HK-2 (cell line): ENCODE data around the gene RPS19BP1.
"Not testable (repeated sequence)": the region's sequence is repeated elsewhere in the genome, so short reads cannot be mapped to it uniquely, and the experiment has no call there.

Source experiments
- DNase-seq: peaks from one replicate; pipeline ENCODE4 v3.0.0-alpha.2; 2018; ENCODE audit not compliant: unreplicated experiment

RPS19BP1 gene

GRCh38 chr22:39528681-39529486 lies 3.7 kb downstream of the RPS19BP1 start:
- DNase-seq = peak; percentile 90

DNA sequence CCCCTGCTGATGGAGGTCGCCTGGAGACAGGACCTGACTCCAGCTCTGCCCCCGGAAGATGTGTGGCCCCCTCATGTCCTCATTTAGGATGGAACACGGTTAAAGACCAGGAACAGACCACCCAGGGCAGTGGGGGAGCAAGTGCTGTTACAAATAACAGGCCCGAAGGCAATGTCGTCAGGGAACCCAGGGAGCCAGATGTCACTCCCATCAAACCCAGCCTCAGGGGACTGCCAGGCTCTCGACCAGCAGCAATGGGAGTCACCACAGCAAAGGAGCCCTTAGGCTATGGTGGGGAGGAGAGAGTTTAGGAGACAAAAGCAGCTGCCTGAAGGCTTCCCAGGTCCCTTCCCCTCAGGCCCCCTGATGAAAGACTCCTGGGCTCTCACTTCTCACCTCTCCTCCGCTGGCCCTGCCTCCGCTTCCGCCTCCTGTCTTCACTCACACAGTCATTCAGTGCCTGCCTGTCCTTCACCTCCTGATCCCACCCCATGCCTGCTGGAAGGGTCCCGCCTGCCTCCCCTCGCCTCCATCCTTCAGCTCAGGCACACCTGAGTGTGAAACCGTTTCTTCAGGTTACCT lies 4.4 kb downstream of the RPS19BP1 start:
- no peak for DNase-seq

DNA sequence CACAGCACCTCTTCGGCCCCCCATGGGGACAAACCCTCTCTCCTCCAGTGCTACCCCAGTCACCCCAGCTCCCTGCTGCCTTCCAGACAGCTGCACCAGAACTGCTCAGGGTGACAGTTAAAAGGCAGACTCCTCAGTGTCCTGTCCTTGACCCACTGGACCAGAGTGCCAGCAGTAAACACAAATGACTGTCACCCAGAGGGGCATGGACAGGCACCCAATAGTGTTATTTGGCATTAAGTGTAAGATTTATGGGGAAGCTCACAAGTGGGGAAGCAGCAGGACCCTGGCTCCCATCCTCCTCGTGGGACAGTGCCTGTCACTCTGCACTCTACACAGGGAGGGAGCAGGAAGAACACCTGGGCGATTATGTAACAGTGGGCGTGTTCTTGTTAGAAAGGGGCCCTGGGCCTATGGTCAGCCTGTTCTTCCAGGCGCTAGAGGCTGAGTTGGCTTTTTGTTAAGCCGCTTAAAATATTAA lies 5.0 kb downstream of the RPS19BP1 start:
- no peak for DNase-seq

DNA sequence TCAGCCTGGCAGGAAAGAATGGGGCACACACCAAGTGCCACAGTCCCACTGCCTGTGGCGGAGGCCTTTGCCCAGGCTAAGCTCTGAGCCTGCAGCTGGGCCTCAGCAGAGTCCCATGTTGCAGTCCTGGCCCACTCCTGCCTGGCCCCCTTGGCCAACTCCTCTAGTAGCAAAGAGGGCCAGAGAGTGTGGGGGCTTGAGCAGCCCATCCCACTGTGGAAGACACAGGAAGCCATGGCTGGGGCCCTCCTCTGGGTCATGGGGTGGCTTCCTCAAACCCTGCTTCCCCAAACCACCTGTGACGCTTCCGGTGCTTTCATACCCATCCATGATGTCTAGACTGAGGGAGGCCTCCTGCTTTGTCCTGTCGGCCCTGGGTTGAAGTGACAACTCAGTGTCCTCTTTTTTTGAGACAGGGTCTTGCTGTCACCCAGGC lies 5.8 kb downstream of the RPS19BP1 start:
- DNase-seq = no peak

DNA sequence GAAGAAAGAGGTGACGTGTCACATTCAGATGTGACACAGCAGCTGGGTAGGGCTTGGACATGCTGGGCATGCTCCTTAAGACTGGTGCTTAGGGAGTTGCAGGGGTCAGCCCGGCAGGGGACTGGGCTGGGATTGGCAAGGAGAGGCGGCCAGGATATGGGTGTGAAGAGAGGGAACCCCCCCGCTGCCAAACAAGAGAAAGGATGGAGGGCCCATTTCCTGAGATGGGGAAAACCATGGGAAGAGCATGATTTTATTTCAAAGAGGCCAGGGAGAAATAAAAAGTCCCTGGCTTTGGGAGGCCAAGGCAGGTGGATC lies 6.9 kb downstream of the RPS19BP1 start:
- DNase-seq = no peak

DNA sequence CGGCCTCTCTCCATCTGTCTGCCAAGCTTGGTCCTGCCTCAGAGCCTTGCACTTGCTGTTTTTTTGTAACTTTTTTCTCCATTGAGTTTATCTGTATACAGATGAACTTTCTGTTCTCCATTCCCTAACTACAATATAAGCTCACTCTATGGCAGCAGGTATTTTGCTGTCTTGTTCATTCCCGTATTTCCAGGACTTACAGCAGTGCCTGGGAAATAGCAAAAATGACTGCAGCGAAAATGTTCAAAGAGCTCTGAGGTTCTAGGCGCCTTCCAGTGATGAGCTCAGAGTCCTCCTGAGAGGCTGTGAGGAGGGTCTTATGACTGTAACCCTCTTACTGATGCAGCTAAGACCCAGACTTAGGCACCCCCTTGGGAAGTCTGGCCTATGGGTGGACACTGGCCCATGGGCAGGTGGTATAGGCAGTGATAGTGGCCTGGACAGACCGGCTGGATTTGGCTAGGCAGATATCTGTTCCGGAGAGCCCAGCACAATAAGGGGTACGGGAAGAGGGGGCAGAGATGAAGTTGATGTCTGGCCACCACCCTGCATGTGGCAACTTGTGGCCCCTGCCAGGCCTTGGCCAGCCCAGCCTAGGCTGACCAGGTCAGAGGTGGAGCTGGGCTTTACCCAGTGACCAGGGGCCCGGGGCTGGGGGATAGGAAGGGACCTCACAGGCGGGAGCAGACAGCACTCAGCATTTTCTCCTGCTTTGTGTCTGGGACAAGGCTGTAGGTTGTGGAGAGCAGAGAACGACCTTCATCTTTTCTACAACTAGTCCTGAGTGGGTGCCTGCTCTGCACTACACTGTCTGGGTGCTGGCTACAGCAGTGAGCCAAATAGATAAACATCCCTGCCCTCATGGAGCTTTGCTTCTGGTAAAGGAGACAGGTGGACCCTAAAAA lies 7.5 kb downstream of the RPS19BP1 start:
- no peak for DNase-seq

GRCh38 chr22:39524089-39524752 lies 8.3 kb downstream of the RPS19BP1 start:
- DNase-seq = no peak

DNA sequence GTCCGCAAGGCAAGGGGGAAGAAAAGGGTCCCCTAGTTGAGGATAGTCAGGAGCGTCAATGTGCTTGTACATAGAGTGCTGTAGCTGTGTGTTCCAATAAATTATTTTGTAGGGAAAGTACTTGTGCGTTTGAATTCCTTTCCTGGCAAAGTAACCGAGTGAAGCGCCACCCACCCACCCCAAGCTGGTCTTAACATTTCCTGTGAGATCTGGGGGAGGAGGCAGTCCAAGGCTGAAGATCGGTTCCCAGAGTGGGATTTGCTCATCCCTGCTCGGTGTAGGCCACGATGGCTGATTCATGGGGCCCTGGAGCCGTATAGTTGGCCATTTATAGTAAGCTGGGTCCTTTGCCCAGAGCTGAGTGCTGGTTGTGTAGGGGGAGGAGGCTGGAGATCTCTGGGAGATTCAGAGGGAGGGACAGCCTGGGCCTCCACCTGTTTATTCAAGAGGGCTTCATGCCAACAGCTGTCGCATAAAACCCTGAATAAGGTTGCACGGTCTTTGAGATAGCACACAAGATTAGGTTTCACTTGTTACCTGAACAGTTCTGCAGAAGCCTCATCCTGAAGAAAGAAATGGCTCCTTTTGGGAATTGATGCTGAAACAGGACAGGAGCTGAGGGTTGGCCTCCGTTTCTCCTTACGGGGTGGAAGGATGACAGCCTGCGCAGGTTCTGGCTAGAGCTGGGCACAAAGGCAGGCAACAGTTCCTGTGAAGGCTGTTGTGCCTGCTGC lies 9.8 kb downstream of the RPS19BP1 start:
- peak; percentile 52 for DNase-seq

- DNase-seq = not testable (repeated sequence)
These were observed 10.5 kb downstream of the RPS19BP1 start for GRCh38 chr22:39522091-39522490.

DNA sequence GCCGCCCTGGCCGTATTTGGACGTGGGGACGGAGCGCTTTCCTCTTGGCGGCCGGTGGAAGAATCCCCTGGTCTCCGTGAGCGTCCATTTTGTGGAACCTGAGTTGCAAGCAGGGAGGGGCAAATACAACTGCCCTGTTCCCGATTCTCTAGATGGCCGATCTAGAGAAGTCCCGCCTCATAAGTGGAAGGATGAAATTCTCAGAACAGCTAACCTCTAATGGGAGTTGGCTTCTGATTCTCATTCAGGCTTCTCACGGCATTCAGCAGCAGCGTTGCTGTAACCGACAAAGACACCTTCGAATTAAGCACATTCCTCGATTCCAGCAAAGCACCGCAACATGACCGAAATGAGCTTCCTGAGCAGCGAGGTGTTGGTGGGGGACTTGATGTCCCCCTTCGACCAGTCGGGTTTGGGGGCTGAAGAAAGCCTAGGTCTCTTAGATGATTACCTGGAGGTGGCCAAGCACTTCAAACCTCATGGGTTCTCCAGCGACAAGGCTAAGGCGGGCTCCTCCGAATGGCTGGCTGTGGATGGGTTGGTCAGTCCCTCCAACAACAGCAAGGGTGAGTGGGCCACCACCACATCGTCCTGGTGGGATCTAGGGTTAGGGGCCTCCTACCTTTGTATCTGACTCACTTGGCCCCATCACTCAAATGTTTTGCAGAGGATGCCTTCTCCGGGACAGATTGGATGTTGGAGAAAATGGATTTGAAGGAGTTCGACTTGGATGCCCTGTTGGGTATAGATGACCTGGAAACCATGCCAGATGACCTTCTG lies 11.3 kb downstream of the RPS19BP1 start:
- DNase-seq = not testable (repeated sequence)

GRCh38 chr22:39520226-39521105 lies 12.1 kb downstream of the RPS19BP1 start, which contains the start of gene ATF4:
Gene ATF4, plus strand, starts transcription at chr22:39520562. Its CDS starts 884 bp downstream, at chr22:39521446.
- DNase-seq = peak; percentile 86

- DNase-seq = peak; percentile 95
These were observed 12.8 kb downstream of the RPS19BP1 start for GRCh38 chr22:39519681-39520225.

DNA sequence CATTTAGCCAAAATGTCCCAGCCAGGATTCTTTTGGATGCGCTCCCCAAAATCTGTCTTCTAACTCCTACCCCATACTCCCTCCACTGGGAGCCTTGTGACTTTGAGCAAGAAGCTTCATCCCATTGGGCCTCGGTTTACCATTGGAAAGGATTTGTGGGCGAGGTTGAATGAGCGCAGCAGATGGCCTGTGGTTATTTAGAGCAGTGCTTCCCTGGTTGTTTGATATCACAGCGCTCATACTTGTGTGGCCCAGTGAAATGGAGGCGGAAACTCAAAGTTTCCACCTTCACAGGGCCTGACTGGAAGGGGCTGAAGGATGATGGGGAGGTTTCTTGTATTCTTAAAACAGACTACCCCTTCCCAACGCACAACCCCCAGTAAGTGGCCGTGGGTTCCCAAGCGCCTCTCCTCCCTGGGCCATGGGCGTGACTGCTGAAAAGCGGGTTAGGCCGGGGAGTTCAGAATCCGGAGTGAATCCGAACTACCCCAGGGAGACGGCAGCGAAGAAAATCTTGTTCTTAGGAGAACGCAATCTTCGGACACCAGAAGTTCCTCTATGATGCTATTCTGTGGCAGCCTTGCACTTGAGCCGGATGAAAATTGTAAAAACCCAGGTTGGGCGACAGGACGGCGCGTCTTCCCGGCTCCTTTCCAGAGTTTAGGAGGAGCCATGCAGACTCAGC lies 13.4 kb downstream of the RPS19BP1 start:
- no peak for DNase-seq

- no peak for DNase-seq
These were observed 14.3 kb downstream of the RPS19BP1 start for GRCh38 chr22:39518144-39518786.

- DNase-seq = no peak
These were observed 15.1 kb downstream of the RPS19BP1 start for GRCh38 chr22:39517470-39517869.

GRCh38 chr22:39515266-39516050 lies 17.1 kb downstream of the RPS19BP1 start:
- no peak for DNase-seq
